HepG2 (cell line): ENCODE data around the gene OVOL3. TPM values are rescaled to one million over a fixed set of nuclear protein-coding genes. Genes with fewer than 3 reads are reported as not detected.
A peak's percentile ranks its signal among the peaks of the same experiment; 100 is the strongest.

ENCODE experiments used
- ELF3 ChIP-seq: IDR thresholded peaks from 2 replicates; pipeline ENCODE4 v1.6.1; 2016; ENCODE audit warnings: missing genetic modification reagents, missing compliant biosample characterization
- ETV5 ChIP-seq: IDR thresholded peaks from 2 replicates; pipeline ENCODE4 v1.6.1; 2018; ENCODE audit warnings: missing biosample characterization, missing genetic modification reagents, inconsistent platforms, borderline replicate concordance
- FLYWCH1 ChIP-seq: sonication (generic); formaldehyde crosslinking; IDR thresholded peaks from 2 replicates; pipeline ENCODE4 v1.8.1; 2023; ENCODE audit warnings: mild to moderate bottlenecking, missing genetic modification reagents
- KDM4B ChIP-seq: sonication (generic); formaldehyde crosslinking; IDR thresholded peaks from 2 replicates; pipeline ENCODE4 v1.4.0; 2020; ENCODE audit warnings: missing genetic modification reagents
- MLLT10 ChIP-seq: sonication (generic); formaldehyde crosslinking; IDR thresholded peaks from 2 replicates; pipeline ENCODE4 v1.4.0; 2020; ENCODE audit warnings: missing genetic modification reagents
- MYC ChIP-seq: sonication (generic); formaldehyde crosslinking; IDR thresholded peaks from 2 replicates; pipeline ENCODE4 v1.9.0; 2021; ENCODE audit warnings: missing genetic modification reagents, borderline replicate concordance
- NFRKB ChIP-seq: fragments of 450-650 bp; IDR thresholded peaks from 2 replicates; pipeline ENCODE4 v1.6.1; 2017
- SALL1 ChIP-seq: sonication (generic); formaldehyde crosslinking; IDR thresholded peaks from 2 replicates; pipeline ENCODE4 v1.8.0; 2022; ENCODE audit warnings: mild to moderate bottlenecking, missing genetic modification reagents
- SPEN ChIP-seq: sonication (generic); formaldehyde crosslinking; IDR thresholded peaks from 2 replicates; pipeline ENCODE4 v1.5.1; 2020; ENCODE audit warnings: low read depth, mild to moderate bottlenecking, missing genetic modification reagents
- SRF ChIP-seq: IDR thresholded peaks from 2 replicates; pipeline ENCODE4 v1.6.1; 2011; ENCODE audit warnings: mild to moderate bottlenecking, low read depth, low read length, moderate library complexity
- TBX2 ChIP-seq: sonication (generic); formaldehyde crosslinking; IDR thresholded peaks from 2 replicates; pipeline ENCODE4 v1.5.0; 2020; ENCODE audit warnings: missing genetic modification reagents, mild to moderate bottlenecking, borderline replicate concordance
- TCF12 ChIP-seq, 2 experiments: fragments of 450-650 bp in 1 of 2; sonication (generic) in 1 of 2; formaldehyde crosslinking in 1 of 2; IDR thresholded peaks; 2 replicates each; pipeline versions ENCODE4 v1.6.1 to v1.8.0; 2017 to 2022; ENCODE audit warnings: antibody characterized with exemption in 1 of 2, mild to moderate bottlenecking in 1 of 2, missing genetic modification reagents in 1 of 2, moderate library complexity in 1 of 2
- ZMYM3 ChIP-seq: sonication (generic); formaldehyde crosslinking; IDR thresholded peaks from 2 replicates; pipeline ENCODE4 v1.5.1; 2020; ENCODE audit warnings: mild to moderate bottlenecking, missing genetic modification reagents
- ZNF136 ChIP-seq: sonication (generic); formaldehyde crosslinking; IDR thresholded peaks from 2 replicates; pipeline ENCODE4 v1.8.1; 2022; ENCODE audit warnings: low read depth, mild to moderate bottlenecking, moderate library complexity, missing genetic modification reagents
- ZNF232 ChIP-seq: sonication (generic); formaldehyde crosslinking; IDR thresholded peaks from 2 replicates; pipeline ENCODE4 v1.4.0; 2020; ENCODE audit warnings: missing genetic modification reagents, borderline replicate concordance
- ZNF234 ChIP-seq: sonication (generic); formaldehyde crosslinking; conservative IDR thresholded peaks from 2 replicates; pipeline ENCODE4 v1.5.1; 2020; ENCODE audit warnings: mild to moderate bottlenecking, missing genetic modification reagents
- ZNF317 ChIP-seq: sonication (generic); formaldehyde crosslinking; IDR thresholded peaks from 2 replicates; pipeline ENCODE4 v1.5.0; 2020; ENCODE audit warnings: mild to moderate bottlenecking, missing genetic modification reagents
- polyA plus RNA-seq, 8 experiments: library from polyadenylated mRNA; depleted of rRNA in 3 of 8; stranded (reverse) in 7 of 8; unstranded in 1 of 8; fragments of >200 nt; fragmentation: Illumina TruSeq in 4 of 8; extraction: Trizol in 4 of 8; gene quantifications; 2 replicates each; pipeline versions ENCODE4 v1.2.1 to v1.2.3, GENCODE V29; 2011 to 2016; ENCODE audit warnings: low read depth in 4 of 8, missing spikeins in 1 of 8, mixed read lengths in 1 of 8; ENCODE audit not compliant: insufficient read depth in 1 of 8
- total RNA-seq, 5 experiments: library from RNA; depleted of rRNA; stranded (reverse); fragments of >200 nt; fragmentation: Illumina TruSeq; extraction: Trizol; gene quantifications; 2 replicates each; pipeline ENCODE4 v1.2.3, GENCODE V29; 2016; ENCODE audit warnings: low read depth in 1 of 5
- TF ChIP-seq, protein P1 (sequence below): IDR thresholded peaks from 2 replicates; pipeline ENCODE4 v1.6.1; 2016; ENCODE audit warnings: low read depth, control low read depth
- TF ChIP-seq, protein P2 (sequence below): IDR thresholded peaks from 2 replicates; pipeline ENCODE4 v1.6.1; 2016
- TF ChIP-seq, protein P3 (sequence below): sonication (generic); formaldehyde crosslinking; IDR thresholded peaks from 2 replicates; pipeline ENCODE4 v1.4.0; 2020; ENCODE audit warnings: mild to moderate bottlenecking, missing genetic modification reagents, borderline replicate concordance
- TF ChIP-seq, protein P4 (sequence below): sonication (generic); formaldehyde crosslinking; IDR thresholded peaks from 2 replicates; pipeline ENCODE4 v1.4.0; 2020; ENCODE audit warnings: missing genetic modification reagents, low read depth, mild to moderate bottlenecking, borderline replicate concordance
- TF ChIP-seq, protein P5 (sequence below): sonication (generic); formaldehyde crosslinking; IDR thresholded peaks from 2 replicates; pipeline ENCODE4 v1.5.1; 2020; ENCODE audit warnings: mild to moderate bottlenecking, missing genetic modification reagents

OVOL3 gene
- total and polyA plus RNA-seq, 2 of the 13 experiments (the other 11 are each of a cell fraction or from before 2014, with no cell fraction given): not detected

DNA sequence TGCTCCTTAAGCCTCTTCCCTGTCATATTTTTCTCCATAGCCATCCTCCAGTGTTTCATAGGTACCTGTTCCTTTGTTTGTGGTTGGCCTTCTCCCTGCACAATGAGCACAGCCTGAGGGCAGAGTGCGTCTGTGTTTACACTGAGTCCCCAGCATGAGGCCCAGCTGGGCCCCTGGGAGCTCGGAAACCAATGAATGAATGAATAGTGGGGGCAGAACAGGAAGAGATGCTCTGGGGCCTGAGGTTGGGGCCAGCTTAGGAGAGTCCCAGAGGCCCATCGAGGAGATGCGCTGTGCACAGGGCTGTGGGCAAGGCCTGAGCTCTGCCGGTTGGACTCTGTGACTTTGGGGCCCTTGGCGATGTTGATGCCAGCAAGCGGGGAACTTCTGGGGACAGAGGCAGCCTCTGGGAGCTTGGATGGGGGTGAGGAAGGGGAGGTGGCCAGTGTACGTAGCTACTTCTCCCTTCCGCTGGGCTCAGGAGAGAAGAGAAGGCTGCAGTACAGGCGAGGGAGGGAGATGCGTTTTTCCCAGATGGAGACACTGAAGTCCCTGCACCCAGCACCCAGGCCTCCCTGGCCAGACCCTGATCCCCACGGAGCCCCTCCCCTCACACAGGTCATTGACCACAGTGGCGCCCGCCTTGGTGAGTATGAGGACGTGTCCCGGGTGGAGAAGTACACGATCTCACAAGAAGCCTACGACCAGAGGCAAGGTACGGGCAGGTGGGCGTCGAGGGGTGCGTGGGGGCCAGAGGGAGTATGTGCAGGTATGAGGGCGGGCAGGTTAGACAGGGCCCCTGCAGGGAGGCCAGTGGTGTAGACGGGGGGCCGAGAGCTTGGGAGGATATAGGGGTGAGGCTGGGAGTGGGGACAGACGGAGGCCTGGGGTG lies 9.4 kb downstream of the OVOL3 start (continued):
- TF ChIP-seq, protein P1, sequence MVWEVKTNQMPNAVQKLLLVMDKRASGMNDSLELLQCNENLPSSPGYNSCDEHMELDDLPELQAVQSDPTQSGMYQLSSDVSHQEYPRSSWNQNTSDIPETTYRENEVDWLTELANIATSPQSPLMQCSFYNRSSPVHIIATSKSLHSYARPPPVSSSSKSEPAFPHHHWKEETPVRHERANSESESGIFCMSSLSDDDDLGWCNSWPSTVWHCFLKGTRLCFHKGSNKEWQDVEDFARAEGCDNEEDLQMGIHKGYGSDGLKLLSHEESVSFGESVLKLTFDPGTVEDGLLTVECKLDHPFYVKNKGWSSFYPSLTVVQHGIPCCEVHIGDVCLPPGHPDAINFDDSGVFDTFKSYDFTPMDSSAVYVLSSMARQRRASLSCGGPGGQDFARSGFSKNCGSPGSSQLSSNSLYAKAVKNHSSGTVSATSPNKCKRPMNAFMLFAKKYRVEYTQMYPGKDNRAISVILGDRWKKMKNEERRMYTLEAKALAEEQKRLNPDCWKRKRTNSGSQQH (CRISPR knock-in tag): peak; percentile 100
- TF ChIP-seq TBX2 (CRISPR knock-in tag): peak; percentile 89
- TF ChIP-seq, protein P2, sequence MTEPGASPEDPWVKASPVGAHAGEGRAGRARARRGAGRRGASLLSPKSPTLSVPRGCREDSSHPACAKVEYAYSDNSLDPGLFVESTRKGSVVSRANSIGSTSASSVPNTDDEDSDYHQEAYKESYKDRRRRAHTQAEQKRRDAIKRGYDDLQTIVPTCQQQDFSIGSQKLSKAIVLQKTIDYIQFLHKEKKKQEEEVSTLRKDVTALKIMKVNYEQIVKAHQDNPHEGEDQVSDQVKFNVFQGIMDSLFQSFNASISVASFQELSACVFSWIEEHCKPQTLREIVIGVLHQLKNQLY (CRISPR knock-in tag): no peak
- TF ChIP-seq TCF12 (IDR thresholded peaks at IDR 0.05): no peak
- TF ChIP-seq TCF12 (CRISPR knock-in tag; IDR thresholded peaks at IDR 0.05): peak; percentile 84
- TF ChIP-seq SPEN: peak; percentile 83
- no peak for TF ChIP-seq ZNF136 (CRISPR knock-in tag)
- TF ChIP-seq, protein P3, sequence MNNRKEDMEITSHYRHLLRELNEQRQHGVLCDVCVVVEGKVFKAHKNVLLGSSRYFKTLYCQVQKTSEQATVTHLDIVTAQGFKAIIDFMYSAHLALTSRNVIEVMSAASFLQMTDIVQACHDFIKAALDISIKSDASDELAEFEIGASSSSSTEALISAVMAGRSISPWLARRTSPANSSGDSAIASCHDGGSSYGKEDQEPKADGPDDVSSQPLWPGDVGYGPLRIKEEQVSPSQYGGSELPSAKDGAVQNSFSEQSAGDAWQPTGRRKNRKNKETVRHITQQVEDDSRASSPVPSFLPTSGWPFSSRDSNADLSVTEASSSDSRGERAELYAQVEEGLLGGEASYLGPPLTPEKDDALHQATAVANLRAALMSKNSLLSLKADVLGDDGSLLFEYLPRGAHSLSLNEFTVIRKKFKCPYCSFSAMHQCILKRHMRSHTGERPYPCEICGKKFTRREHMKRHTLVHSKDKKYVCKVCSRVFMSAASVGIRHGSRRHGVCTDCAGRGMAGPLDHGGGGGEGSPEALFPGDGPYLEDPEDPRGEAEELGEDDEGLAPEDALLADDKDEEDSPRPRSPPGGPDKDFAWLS (CRISPR knock-in tag): no peak; the same call in 1 of the 2 replicates
- TF ChIP-seq ZNF234: no peak
- peak; percentile 72; the same call in 1 of the 2 replicates for TF ChIP-seq MYC (CRISPR knock-in tag)
- peak; percentile 54; the same call in 1 of the 2 replicates for TF ChIP-seq KDM4B (CRISPR knock-in tag)
- no peak for TF ChIP-seq ZMYM3
- peak; percentile 78 for TF ChIP-seq SALL1 (CRISPR knock-in tag)
- TF ChIP-seq, protein P4, sequence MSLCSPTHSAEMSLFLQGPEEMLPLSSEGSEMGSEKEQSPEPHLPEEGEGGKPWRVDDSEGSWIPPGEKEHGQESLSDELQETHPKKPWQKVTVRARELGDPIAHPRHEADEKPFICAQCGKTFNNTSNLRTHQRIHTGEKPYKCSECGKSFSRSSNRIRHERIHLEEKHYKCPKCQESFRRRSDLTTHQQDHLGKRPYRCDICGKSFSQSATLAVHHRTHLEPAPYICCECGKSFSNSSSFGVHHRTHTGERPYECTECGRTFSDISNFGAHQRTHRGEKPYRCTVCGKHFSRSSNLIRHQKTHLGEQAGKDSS (CRISPR knock-in tag): peak; percentile 81; the same call in 1 of the 2 replicates
- TF ChIP-seq MLLT10 (CRISPR knock-in tag): no peak
- peak; percentile 77 for TF ChIP-seq ELF3 (CRISPR knock-in tag)
- no peak for TF ChIP-seq NFRKB
- TF ChIP-seq, protein P5, sequence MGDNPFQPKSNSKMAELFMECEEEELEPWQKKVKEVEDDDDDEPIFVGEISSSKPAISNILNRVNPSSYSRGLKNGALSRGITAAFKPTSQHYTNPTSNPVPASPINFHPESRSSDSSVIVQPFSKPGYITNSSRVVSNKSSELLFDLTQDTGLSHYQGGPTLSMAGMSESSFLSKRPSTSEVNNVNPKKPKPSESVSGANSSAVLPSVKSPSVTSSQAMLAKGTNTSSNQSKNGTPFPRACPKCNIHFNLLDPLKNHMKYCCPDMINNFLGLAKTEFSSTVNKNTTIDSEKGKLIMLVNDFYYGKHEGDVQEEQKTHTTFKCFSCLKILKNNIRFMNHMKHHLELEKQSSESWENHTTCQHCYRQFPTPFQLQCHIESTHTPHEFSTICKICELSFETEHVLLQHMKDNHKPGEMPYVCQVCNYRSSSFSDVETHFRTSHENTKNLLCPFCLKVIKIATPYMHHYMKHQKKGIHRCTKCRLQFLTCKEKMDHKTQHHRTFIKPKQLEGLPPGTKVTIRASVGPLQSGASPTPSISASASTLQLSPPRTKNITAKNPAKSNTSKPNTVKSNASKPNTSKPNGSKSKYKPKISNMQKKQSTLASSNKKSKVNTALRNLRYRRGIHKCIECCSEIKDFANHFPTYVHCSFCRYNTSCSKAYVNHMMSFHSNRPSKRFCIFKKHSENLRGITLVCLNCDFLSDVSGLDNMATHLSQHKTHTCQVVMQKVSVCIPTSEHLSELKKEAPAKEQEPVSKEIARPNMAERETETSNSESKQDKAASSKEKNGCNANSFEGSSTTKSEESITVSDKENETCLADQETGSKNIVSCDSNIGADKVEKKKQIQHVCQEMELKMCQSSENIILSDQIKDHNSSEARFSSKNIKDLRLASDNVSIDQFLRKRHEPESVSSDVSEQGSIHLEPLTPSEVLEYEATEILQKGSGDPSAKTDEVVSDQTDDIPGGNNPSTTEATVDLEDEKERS (CRISPR knock-in tag): peak; percentile 62; the same call in 1 of the 2 replicates
- TF ChIP-seq FLYWCH1 (CRISPR knock-in tag): no peak
- no peak for TF ChIP-seq ZNF232
- peak; percentile 97 for TF ChIP-seq ZNF317 (CRISPR knock-in tag)
- TF ChIP-seq SRF: no peak
- TF ChIP-seq ETV5 (CRISPR knock-in tag): peak; percentile 85
